Hematopoietic multipotent progenitor cell treated with erythropoietin and hydrocortisone succinate and interleukin-3 and kit ligand, for 4 days (in vitro differentiated cells): ENCODE results near the gene LUZP1.
A peak's percentile ranks its signal among the peaks of the same experiment; 100 is the strongest.

Experiments
- DNase-seq: peaks from one replicate; pipeline ENCODE4 v3.0.0-alpha.2; 2015

LUZP1 gene

DNA sequence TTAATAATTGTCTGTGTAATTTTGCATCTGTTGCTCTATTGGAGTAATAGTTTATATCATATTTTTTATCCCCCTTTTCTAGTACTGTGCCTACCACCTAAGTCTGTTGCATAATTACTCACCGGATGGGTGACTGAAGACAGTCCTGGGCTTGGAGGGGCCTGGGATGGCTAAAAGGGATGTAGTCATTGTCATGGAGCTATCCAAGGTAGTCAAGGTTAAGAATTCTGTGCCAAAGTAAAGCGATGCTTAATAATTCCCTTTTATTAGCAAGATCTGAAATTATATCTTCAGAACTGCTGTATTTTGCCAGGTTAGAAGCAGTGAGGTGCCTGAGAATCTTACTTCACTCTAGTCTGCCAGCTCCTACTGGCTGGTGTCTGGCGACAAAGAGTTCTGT lies 87.8 kb downstream of the LUZP1 start:
- no peak for DNase-seq

DNA sequence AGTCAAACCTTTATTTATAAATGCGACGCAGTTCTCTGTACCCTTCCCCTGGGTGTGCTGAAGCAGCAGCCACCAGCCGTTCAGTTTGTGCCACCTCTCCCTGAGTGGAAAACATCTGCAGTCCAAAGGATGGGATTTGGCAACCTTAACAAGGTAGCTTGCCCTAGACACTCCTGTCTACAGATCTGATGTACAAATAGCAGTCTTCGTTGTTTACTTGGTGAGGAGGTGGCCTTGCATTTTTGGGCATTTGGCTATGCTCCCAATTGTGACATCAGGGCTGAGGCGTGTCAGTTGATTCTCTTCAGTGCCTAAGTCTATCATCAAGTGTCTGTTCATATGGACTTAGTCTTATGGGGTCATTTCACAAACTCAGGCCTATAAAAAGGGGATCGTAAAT lies 89.6 kb downstream of the LUZP1 start:
- DNase-seq, result no peak

DNA sequence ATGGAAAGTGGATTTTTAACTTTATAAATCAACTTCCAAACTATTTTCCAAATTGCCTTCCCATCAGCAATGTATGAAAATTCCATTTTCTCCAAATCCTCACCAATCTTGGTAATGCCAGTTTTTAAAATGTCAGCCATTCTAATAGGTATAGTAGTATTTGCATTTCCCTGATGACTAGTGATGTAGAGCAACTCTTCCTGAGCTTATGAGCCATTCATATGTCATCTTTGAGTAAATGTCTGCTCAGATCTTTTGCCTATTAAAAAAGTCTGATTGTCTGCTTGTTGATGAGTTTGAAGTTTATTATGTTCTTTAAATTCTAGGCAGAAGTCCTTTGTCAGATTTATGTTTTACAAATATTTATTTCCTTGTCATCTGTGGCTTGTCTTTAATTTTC lies 94.6 kb downstream of the LUZP1 start:
- DNase-seq, result no peak

DNA sequence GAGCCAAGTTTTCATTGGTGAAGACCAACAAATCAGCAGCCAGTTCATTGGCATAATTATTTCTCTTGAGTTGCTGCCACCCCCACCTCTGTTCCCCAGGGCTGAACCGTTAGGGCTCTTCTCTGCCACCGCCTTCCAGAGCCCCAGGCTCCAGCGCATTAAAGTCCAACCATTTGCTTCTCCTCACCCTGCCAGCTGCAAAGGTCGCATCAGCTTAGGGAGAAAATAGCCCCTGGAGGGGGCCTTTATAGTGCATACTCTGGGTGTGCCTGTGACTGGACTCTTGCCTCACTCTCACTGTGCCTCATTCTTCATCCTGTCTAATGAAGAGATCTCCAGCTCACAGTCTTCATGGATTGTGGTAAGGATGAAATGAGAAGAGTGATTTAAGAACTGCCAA lies 99.0 kb downstream of the LUZP1 start:
- DNase-seq, result no peak

DNA sequence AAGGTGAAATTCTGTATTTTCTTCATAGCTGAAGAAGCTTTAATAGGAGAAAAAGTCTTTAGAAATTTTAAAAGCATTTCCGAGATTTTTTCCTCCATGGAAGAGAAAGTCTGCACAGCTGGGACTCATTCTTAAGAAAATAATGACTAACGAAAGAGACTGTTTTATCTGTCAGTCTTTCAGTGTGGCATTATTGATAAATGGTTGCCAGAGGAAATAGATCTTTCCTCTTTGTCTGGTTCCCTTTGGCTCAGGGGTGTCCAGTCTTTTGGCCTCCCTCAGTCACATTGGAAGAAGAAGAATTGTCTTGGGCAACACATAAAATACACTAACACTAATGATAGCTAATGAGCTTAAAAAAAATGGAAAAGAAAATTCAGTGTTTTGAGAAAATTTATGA lies 99.5 kb downstream of the LUZP1 start:
- no peak for DNase-seq

DNA sequence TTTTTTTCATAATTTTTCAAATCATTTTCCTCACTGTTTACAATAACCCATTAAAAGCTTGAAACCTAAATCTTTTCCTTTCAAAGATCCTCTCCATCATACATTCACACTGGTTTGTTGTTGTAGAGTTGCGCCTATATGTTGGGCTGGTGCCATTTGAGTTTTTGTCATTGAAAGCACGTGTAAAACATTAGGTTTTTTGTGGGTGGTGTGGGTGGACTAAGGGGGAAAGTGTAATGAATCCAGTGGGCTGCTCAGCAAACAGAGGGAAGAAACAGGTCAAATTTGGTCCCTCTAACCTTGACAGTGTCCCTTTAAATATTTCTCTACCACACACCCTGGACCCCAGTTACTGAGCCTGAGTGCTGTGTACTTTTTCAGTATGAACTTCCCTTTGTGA lies 102.6 kb downstream of the LUZP1 start:
- DNase-seq, result no peak

DNA sequence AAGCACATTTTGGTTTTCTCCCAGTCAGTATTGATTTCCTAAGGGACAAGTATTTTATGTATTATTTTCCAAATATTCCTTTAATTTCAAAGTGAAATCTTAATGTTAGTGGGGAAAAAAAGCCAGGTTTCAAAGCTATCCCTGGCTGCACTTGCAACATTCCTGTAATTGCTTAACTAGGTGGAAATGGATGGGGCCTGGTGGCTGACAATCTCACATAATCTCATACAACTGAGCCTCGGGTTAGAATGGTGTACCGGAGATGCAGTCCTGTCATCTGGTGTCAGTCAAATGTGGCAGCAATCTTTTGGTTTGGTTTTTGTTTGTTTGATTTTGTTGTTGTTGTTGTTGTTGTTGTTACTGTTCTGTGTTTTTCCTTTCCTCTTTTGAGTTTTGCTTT lies 103.3 kb downstream of the LUZP1 start:
- no peak for DNase-seq

DNA sequence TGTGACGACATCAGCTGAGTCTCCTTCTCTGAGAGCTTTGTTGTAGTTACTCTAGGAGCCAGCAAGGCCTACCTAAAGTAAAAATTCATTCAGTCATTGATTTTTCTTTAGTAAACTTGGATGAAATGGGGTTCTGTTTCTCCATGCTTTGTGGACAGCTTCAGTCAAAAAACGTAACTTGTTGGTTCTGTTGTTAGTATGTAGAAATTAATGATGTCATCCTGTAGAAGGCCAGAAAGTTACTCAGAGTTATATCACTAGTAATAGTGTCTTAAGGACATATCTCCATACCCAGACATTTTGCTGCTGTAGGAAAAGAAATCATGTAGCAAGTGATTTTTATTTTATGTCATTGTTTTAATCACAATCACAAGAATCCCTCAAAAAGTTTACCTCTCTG lies 106.4 kb downstream of the LUZP1 start:
- DNase-seq, result no peak

DNA sequence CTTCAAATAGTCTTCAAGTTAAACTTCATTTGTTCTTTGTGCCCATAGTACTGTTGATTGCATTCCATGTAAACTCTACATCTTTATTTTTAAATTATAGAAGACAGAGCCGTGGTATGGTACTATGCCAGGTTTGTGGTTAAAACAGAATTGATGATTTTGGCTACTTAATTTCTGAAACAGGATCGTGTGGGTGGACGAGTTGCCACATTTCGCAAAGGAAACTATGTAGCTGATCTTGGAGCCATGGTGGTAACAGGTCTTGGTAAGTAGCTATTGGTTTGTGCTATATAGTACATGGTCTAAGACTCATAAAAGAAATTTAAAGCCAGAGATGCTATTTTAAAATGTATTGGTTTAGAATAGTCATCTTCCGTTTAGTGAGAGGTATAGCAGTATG lies 111.4 kb downstream of the LUZP1 start:
- DNase-seq, result no peak

DNA sequence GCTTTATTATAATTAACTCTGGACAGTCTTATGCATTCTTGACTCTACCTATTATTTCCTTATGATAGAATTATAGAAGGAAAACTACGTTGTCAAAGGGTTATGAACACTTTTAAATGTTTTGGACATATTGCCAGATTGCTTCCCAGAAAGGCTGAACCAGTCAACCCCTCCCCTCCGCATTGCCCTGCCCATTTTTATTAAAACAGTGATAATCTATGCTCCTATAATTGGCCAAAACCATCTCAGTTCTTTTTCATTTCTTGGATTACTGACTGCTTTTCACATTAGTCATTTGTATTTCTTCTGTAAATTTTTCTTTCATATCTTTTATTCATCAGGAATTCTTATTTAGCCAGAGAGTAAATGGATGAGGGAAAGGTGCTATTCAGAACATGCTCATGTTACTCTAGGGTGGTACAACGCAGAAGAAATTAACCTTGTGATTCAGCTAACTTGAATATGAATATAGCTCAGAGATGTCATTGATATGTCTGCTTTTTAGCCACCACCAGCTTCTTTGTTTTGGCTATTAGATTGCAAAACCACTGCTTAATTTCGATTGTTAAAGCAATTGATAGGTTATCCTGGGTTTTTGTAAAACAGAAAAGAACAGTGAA lies 117.3 kb downstream of the LUZP1 start:
- no peak for DNase-seq

DNA sequence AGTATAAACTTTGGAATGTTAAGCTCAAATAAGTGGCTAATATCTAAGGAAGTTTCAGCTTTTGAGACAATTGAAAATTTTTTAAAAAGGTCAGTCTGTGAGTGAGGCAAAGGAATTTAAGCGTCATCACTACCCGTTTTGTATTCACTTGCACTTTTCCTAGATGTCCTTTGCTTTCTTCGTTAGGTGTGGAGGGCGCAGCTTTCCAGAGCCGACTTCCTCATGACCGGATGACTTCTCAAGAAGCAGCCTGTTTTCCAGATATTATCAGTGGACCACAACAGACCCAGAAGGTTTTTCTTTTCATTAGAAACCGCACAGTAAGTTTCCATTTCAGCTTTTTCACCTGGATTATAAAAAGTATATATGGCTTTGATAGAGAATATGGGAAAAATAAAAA lies 118.5 kb downstream of the LUZP1 start:
- DNase-seq, result no peak

DNA sequence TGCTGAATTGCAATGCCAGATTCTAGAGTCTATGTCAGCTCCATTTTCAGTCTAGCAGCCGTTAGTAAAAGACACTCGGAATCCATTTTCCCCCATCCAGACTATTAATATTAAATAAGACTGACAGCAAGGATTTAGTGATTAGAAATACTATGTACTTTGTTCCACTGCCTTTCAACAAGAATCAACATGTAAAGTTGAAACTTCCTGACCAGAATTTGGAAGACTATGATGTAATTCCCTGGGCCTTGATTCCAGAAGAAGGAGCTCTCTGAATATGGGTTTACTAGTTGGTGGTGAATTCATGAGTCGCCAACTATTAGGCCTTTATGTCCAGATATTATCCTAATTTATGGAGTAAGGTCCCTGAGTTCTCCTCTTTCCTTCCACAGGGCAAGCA lies 124.6 kb downstream of the LUZP1 start:
- no peak for DNase-seq

DNA sequence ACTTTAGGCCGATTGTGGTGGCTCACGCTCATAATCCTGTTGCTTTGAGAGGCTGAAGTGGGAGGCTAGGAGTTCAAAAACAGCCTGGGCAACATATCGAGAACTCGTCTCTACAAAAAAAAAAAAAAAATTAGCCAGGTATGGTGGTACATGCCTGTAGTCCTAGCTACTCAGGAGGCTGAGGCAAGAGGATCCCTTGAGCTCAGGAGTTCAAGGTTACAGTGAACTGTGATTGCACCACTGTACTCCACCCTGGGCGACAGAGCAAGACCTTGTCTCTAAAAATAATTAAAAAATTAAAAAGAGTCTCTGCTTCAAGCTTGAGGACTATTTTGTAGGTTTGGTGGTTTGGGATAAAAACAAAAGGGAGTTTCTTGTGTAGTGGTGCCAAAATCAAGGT lies 128.1 kb downstream of the LUZP1 start:
- no peak for DNase-seq

DNA sequence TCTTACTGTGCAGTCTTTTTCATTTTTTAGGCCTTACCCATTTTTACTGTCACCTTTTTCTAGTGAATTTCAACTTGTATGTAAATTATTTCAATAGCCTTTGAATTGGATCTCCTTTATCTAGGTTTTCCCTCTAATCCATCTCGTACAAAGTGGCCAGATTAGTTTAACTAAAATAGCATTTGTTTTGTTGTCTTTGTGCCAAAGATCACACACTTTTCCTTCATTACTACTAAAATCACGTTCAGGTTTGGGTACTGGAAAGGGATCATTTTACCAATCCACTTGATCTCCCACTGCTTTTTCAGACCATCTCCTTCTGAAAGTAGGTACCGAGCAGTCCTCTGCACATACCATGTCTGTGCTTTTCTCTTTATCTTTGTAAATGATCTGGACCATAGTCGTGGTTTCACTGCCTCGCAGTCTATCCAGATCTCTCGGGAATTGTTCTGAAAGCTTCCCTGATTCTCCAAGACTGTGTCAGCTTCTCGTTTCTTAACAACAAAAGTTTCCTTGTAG lies 129.3 kb downstream of the LUZP1 start:
- no peak for DNase-seq

DNA sequence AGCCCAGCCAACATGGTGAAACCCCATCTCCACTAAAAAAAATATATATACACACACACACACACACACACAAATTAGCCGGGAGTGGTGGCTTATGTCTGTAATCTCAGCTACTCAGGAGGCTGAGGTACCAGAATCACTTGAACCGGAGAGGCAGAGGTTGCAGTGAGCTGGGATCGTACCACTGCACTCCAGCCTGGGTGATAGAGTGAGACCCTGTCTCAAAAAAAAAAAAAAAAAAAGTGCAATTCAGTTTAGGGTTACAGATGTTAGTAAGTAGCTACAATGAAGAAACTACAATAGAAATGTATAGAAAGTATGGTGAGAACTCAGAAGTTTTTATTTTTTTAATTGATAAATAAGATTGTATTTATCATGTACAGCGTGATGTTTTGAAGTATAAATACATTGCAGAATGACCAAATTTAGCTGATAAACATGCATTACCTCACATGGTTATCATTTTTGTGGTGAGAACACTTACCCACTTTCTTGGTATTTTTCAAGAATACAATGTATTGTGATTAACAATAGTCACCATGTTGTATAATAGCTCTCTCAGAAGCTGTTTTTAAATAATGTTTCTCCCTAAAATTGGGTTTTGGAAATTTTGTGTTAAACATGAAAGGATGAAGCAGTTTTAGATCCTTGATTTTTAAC lies 131.4 kb downstream of the LUZP1 start:
- DNase-seq, result peak; percentile 46

DNA sequence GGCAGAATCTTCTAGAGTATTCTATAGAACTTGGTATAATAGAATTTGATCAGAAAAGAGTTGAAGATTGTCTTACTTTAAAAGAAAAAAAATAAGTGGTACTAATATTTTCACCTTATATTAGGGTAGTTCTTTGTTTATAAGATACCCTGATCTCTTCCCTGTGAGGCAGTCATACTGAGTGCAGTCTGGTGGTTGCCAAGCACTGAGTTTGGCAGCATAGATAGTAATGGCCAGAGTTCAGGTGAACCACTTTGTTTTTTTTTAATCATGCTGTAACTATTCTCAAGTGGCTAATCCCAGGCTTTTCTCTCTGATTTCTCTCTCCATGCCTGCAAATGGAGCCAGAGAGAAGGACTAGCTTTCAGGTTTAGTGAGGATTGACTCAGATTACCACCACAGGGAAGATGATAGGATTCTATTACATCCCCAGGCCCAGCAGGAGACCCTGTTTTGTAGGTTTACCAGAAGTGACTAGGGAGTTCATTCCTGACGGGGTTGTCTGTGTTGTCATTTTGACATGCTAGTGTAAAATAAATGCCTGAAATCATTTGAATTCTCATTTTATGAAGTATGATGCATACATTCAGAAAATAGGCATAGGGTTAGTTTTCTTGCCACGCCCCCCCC lies 132.7 kb downstream of the LUZP1 start:
- no peak for DNase-seq
